H1 (cell line): ENCODE data around the gene CD34. TPM values are rescaled to one million over a fixed set of nuclear protein-coding genes. Genes with fewer than 3 reads are reported as not detected.

Source experiments
- BACH1 ChIP-seq: IDR thresholded peaks from 2 replicates; pipeline ENCODE4 v1.6.1; 2012; ENCODE audit warnings: low read length, improper control_type of control experiment
- CTBP2 ChIP-seq: IDR thresholded peaks from 2 replicates; pipeline ENCODE4 v1.7.0; 2011; ENCODE audit warnings: borderline replicate concordance, mild to moderate bottlenecking, moderate library complexity, mixed read lengths, low read length; ENCODE audit not compliant: insufficient read depth, insufficient read length
- EP300 ChIP-seq, 2 experiments: IDR thresholded peaks; 1 replicate in 1 of 2; 2 replicates in 1 of 2; pipeline ENCODE4 v1.6.1; 2011 to 2012; ENCODE audit warnings: low read depth in 2 of 2, low read length in 2 of 2, mild to moderate bottlenecking in 2 of 2, borderline replicate concordance in 1 of 2, inconsistent platforms in 1 of 2, moderate library complexity in 1 of 2
- GABPA ChIP-seq: IDR thresholded peaks from 2 replicates; pipeline ENCODE4 v1.6.1; 2011; ENCODE audit warnings: mild to moderate bottlenecking, low read length, moderate library complexity, borderline replicate concordance; ENCODE audit not compliant: insufficient read depth
- JUND ChIP-seq: IDR thresholded peaks from 2 replicates; pipeline ENCODE4 v1.6.1; 2011; ENCODE audit warnings: mild to moderate bottlenecking, improper control_type of control experiment, low read length
- KDM5A ChIP-seq: fragments of 200-600 bp; IDR thresholded peaks from 2 replicates; pipeline ENCODE4 v1.7.1; 2012; ENCODE audit warnings: mild to moderate bottlenecking, low read length, inconsistent platforms, mixed read lengths
- MAFK ChIP-seq: IDR thresholded peaks from 2 replicates; pipeline ENCODE4 v1.6.1; 2012; ENCODE audit warnings: low read depth, mild to moderate bottlenecking, improper control_type of control experiment, low read length
- POLR2AphosphoS5 ChIP-seq: IDR thresholded peaks from 2 replicates; pipeline ENCODE4 v1.6.1; 2011; ENCODE audit warnings: low read depth, low read length
- RFX5 ChIP-seq: IDR thresholded peaks from 2 replicates; pipeline ENCODE4 v1.6.1; 2011; ENCODE audit warnings: low read depth, low read length, improper control_type of control experiment, borderline replicate concordance
- RNF2 ChIP-seq: fragments of 200-900, 300-1000 bp; sonication (generic); IDR thresholded peaks from 2 replicates; pipeline ENCODE4 v1.7.1; 2016; ENCODE audit warnings: borderline replicate concordance, low read depth, mild to moderate bottlenecking, antibody characterized with exemption, low read length; ENCODE audit not compliant: poor library complexity, severe bottlenecking; ENCODE audit errors: missing control alignments
- SP2 ChIP-seq: IDR thresholded peaks from 2 replicates; pipeline ENCODE4 v1.6.1; 2012; ENCODE audit warnings: mild to moderate bottlenecking, low read length, inconsistent platforms
- polyA plus RNA-seq, 7 experiments: library from polyadenylated mRNA; depleted of rRNA in 3 of 7; stranded (reverse) in 5 of 7; unstranded in 2 of 7; fragments of >200 nt in 5 of 7; fragments of 200-250 nt in 2 of 7; gene quantifications; 1 replicate in 5 of 7; 2 replicates in 1 of 7; 4 replicates in 1 of 7; pipeline versions ENCODE4 v1.2.1 to v1.2.3, GENCODE V29; 2011 to 2013; ENCODE audit warnings: missing spikeins in 2 of 7, mixed read lengths in 2 of 7
- total RNA-seq: library from RNA; stranded (reverse); fragmentation: NEBNext Ultra II Directional; extraction: Animal tissue kit (Norgen Biotek cat#: 25700); gene quantifications from 2 replicates; pipeline ENCODE4 v1.2.1, GENCODE V29; 2021
- TF ChIP-seq, protein P1 (sequence below): fragments of 300-600 bp; sonication (generic); IDR thresholded peaks from 2 replicates; pipeline ENCODE4 v1.7.1; 2012; ENCODE audit warnings: low read length, moderate library complexity, mild to moderate bottlenecking, inconsistent platforms; ENCODE audit not compliant: insufficient replicate concordance

The CD34 gene
- total and polyA plus RNA-seq, 2 of the 8 experiments (the other 6 are each of a cell fraction or from before 2014, with no cell fraction given): 0.39 to 0.54 TPM

DNA sequence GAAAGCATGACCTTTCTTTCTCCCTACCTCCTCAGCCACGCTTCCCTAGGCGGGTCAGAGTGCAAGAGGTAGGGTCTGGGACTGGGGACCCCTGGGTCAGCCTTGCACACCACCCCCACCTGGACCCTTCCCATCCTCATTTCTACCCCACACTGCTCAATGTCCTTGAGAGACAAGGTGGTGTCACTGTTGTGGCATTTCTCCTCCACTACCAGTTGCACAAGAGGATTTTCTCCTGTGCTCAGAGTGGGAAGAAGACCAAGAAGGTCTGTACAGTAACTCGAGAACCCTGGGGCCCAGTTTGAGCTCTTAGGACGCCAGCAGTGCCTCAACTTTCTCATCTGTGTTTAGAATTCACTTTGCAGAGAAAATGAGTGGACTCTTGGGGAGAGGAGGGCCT, 49.4 kb upstream of the CD34 start (continued):
- TF ChIP-seq, protein P1, sequence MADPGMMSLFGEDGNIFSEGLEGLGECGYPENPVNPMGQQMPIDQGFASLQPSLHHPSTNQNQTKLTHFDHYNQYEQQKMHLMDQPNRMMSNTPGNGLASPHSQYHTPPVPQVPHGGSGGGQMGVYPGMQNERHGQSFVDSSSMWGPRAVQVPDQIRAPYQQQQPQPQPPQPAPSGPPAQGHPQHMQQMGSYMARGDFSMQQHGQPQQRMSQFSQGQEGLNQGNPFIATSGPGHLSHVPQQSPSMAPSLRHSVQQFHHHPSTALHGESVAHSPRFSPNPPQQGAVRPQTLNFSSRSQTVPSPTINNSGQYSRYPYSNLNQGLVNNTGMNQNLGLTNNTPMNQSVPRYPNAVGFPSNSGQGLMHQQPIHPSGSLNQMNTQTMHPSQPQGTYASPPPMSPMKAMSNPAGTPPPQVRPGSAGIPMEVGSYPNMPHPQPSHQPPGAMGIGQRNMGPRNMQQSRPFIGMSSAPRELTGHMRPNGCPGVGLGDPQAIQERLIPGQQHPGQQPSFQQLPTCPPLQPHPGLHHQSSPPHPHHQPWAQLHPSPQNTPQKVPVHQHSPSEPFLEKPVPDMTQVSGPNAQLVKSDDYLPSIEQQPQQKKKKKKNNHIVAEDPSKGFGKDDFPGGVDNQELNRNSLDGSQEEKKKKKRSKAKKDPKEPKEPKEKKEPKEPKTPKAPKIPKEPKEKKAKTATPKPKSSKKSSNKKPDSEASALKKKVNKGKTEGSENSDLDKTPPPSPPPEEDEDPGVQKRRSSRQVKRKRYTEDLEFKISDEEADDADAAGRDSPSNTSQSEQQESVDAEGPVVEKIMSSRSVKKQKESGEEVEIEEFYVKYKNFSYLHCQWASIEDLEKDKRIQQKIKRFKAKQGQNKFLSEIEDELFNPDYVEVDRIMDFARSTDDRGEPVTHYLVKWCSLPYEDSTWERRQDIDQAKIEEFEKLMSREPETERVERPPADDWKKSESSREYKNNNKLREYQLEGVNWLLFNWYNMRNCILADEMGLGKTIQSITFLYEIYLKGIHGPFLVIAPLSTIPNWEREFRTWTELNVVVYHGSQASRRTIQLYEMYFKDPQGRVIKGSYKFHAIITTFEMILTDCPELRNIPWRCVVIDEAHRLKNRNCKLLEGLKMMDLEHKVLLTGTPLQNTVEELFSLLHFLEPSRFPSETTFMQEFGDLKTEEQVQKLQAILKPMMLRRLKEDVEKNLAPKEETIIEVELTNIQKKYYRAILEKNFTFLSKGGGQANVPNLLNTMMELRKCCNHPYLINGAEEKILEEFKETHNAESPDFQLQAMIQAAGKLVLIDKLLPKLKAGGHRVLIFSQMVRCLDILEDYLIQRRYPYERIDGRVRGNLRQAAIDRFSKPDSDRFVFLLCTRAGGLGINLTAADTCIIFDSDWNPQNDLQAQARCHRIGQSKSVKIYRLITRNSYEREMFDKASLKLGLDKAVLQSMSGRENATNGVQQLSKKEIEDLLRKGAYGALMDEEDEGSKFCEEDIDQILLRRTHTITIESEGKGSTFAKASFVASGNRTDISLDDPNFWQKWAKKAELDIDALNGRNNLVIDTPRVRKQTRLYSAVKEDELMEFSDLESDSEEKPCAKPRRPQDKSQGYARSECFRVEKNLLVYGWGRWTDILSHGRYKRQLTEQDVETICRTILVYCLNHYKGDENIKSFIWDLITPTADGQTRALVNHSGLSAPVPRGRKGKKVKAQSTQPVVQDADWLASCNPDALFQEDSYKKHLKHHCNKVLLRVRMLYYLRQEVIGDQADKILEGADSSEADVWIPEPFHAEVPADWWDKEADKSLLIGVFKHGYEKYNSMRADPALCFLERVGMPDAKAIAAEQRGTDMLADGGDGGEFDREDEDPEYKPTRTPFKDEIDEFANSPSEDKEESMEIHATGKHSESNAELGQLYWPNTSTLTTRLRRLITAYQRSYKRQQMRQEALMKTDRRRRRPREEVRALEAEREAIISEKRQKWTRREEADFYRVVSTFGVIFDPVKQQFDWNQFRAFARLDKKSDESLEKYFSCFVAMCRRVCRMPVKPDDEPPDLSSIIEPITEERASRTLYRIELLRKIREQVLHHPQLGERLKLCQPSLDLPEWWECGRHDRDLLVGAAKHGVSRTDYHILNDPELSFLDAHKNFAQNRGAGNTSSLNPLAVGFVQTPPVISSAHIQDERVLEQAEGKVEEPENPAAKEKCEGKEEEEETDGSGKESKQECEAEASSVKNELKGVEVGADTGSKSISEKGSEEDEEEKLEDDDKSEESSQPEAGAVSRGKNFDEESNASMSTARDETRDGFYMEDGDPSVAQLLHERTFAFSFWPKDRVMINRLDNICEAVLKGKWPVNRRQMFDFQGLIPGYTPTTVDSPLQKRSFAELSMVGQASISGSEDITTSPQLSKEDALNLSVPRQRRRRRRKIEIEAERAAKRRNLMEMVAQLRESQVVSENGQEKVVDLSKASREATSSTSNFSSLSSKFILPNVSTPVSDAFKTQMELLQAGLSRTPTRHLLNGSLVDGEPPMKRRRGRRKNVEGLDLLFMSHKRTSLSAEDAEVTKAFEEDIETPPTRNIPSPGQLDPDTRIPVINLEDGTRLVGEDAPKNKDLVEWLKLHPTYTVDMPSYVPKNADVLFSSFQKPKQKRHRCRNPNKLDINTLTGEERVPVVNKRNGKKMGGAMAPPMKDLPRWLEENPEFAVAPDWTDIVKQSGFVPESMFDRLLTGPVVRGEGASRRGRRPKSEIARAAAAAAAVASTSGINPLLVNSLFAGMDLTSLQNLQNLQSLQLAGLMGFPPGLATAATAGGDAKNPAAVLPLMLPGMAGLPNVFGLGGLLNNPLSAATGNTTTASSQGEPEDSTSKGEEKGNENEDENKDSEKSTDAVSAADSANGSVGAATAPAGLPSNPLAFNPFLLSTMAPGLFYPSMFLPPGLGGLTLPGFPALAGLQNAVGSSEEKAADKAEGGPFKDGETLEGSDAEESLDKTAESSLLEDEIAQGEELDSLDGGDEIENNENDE: no peak
- TF ChIP-seq MAFK (no peak), JUND (no peak), RNF2 (no peak), BACH1 (no peak), GABPA (no peak), KDM5A (no peak), EP300 (IDR thresholded peaks at IDR 0.05; ENCODE audit: borderline replicate concordance in 1 of 2, low read depth in 2 of 2, low read length in 2 of 2) (no peak), POLR2AphosphoS5 (no peak), SP2 (no peak), CTBP2 (no peak), RFX5 (no peak)
